Brain pericyte (primary cell): ENCODE data around the gene SLC22A1.
"Not testable (repeated sequence)": the region's sequence is repeated elsewhere in the genome, so short reads cannot be mapped to it uniquely, and the experiment has no call there.

ENCODE experiments used
- DNase-seq: peaks from one replicate; pipeline ENCODE4 v3.0.0-alpha.2; 2012; ENCODE audit warnings: low read depth, low spot score

The SLC22A1 gene

DNA sequence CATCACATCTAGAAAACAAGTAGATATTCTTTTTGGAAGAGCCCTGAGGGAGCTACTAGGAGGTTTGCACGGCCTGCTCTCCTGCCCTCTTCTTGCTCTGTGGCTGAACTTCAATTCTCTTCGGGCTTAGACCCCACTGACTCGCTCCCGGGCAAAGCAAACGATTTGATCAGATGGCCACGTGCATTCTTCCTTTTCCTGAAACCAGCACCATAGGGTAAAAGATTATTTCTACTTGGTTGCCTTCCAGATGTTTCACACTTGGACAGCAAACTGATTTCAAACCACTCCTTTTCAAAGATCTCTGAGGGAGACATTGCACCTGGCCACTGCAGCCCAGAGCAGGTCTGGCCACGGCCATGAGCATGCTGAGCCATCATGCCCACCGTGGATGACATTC lies at the start of gene SLC22A1:
SLC22A1 (plus strand) TSS at position 258 of the 400 bp plus-strand sequence; CDS start at position 379, 121 bp downstream.
- DNase-seq, result no peak

DNA sequence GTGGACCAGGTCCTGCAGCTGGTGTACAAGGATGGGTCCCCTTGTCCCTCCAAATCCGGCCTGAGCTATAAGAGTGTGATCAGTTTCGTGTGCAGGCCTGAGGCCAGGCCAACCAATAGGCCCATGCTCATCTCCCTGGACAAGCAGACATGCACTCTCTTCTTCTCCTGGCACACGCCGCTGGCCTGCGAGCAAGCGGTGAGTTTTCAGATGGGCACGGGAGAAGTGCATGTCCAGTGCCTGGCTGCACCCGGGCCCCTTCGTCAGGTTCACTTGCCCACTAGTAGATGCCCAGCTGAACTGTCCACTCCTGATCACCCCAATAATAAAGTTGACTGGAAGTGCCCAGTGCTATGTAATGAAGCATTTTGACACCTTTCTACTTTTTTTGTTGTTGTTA lies 48.3 kb upstream of the SLC22A1 start:
- DNase-seq, result no peak

DNA sequence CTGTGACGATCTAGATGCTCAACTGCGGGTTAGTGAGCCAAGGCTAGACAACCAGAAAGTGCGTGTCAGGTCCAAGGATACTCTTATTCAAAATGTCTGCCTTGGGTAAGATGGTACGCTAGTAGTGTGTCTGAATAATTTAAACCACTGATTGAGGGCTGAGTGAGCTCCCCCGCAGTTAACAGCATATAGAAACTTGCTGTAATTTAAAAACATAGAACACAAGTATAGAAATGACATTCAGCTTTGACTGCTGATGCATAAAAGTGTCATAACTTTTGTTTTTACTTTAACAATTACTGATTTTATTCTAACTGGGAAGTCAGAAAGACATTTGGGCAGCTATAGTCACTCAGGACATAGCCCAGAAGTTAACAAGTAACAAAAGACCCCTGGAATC lies 45.6 kb upstream of the SLC22A1 start:
- no peak for DNase-seq

DNA sequence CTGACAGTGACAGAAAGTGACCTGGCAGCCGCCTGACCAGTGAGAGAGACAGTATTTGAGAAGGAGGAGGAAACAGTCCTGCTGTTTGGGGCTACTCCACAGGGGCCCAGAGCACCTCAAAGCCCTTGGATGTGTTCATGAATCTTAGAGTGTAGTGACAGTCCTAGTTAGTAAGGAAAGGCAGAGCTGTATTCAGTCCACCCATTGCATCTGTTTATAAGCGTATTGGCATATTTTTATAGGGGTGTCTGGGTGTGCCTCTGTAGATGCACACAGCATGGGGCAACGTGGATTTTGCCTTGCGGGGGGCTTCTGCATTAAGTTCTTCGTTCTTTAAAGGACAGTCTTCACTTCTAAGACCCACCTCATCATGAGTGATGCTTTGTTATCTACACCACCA lies 44.6 kb upstream of the SLC22A1 start:
- DNase-seq, result no peak

DNA sequence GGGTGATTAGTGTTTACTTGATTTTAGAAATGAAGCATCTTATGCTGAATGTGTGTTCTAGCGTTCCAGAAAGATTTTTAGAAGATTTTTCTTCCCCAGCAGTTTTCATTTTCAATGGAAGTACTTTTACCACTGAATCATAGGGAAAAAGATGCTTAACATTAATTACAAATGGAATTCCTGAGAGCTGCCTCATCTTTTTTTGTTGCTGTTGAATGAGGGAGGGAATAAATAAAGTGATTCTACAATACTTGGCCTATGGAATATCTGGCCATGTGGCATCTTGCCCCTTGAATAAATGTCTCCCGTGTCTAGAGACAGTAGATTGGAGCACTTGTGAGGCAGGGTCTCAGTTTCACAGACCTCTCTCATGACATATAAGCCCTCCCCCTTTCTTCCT lies 44.1 kb upstream of the SLC22A1 start:
- DNase-seq, result no peak

DNA sequence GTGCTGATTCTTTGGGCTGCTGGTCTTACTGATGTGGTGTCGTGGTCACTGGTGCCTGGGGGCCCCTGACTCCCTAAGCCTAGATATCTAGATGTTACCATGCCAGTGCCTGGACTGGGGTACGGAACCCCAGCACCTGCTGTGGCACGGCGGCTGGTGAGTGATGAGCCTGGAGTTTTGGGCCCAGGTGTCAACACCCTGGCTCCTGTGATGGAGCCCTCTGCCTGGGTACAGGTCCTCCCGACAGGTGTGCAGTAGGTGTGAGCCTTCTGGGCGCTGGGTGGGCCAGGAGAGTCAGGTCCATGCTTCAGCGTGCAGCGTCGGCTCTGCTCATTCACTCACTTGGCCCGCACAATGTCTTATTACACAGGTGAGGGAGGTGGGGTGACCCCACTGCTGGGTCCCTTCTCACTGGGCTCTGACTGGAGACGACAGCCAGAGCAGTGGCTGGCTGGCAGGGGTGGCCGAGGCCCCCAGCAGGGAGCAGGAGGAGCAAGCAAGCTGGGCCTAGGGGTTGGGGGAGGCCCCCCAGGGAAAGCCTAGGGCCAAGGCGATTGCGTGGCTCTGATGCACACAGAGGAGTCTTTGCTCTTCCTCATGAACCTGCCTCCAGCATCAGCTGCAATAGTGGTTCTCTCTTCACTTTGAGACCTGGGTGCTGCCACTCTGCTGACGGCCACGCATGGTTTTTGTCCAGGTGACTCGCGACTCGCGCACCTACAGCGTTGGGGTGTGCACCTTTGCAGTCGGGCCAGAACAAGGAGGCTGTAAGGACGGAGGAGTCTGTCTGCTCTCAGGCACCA lies 42.5 kb upstream of the SLC22A1 start:
- no peak for DNase-seq

DNA sequence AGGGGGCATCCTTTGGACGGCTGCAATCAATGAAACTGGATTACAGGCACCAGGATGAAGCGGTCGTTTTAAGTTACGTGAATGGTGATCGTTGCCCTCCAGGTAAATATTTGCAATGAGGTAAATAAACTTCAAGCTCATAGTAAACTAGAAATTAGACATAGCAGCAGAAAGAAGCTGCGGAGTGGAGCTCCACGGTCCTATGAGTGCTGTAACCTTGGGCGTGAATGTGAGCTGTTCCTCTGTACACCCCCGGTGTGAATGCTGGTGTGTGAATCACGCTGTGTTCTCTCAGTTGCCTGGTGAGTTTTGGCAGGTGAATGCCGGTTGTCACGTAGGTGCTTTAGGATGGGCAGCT lies 42.0 kb upstream of the SLC22A1 start:
- no peak for DNase-seq

DNA sequence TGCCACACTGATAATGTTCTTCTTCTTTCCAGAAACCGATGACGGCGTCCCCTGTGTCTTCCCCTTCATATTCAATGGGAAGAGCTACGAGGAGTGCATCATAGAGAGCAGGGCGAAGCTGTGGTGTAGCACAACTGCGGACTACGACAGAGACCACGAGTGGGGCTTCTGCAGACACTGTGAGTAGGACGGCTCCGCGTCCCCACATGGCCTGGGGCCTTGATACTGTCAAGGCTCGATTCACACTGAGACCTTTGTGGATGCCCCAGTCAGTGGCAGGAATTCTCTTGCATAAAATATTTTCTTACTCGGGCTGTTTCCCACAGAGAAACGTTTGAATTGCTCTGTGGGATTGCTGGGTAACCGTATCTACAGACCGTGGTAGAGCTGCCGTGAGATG lies 41.5 kb upstream of the SLC22A1 start:
- no peak for DNase-seq

DNA sequence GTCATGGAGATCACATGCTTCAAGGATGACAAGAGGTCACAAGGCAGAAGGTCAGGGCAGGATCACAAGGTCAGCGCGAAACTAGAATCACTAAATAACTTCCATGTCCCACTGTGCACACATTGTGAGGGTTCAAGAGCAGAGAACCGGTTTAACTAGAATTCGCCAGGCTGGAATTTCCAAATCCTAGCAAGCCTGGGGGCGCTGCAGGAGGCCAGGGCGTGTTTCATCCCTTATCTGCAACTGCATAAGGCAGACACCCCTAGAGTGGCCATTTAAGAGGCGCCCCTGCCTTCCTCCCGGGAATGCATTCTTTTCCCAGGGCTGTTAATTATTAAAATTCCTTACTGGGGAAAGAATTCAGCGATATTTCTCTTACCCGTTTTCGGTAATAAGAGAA lies 40.2 kb upstream of the SLC22A1 start:
- DNase-seq, result no peak

DNA sequence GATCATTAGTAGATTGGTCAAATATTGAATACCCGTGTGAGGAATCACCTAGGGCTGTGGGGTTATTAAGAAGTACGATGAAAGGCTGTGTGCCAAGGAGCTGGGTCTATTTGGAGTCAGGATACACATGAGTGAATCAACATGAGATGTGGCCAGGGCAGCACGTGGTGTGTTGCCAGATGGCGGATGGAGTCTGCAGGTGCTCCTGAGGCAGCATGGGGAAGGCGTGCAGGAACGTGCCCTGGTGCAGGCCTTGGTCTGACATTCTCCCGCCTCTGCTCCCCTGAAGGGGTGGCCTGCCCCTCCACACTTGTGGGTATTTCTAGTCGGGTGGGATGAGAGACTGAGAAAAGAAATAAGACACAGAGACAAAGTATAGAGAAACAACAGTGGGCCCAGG lies 39.0 kb upstream of the SLC22A1 start:
- DNase-seq, result no peak

DNA sequence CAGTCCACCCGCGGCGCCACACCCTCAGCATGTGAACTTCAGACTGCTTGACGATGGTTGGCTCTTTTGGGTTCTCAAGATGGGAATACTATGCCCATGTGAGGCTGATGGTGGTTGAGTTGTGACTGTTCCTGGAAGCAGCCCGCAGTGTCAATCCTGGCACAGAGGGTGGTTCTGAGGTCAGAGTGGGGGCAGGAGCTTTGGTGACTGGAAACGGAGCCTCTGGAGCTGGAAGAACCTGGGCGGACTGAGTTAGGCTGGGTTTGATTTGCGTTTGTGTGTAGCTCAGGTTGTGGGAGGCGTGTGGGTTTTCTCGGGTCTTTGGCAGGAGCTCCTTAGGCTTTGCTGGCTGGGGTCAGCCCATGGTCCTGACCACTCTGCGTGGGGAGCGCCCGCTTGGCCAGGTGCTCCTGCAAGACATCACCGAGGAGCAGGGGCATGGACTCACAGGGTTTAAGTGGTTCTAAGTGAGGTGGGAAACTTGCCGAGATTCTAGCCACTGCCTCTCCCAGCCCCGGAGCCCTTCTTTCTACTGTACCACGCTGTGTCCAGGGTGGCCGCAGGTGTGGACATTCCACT lies 37.3 kb upstream of the SLC22A1 start:
- DNase-seq, result no peak

DNA sequence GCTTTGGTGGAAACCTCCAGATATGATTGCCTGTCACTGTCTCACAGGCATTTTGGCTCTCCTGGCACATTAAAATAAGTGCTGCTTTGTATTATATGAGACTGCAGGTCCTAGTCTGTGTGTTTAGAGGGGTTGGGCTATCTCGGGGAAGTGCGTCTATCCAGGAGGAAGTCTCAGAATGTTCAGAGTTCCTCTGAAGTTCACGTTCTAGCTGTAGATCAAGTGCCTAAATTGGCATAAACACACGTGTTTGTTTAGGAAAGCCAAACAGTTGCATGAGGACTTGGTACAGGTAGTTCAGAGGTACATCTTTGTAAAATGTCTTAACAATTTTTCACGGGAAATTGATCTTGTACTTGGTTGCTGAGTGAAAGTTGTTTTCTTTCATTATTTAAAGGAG lies 36.4 kb upstream of the SLC22A1 start:
- DNase-seq, result no peak

DNA sequence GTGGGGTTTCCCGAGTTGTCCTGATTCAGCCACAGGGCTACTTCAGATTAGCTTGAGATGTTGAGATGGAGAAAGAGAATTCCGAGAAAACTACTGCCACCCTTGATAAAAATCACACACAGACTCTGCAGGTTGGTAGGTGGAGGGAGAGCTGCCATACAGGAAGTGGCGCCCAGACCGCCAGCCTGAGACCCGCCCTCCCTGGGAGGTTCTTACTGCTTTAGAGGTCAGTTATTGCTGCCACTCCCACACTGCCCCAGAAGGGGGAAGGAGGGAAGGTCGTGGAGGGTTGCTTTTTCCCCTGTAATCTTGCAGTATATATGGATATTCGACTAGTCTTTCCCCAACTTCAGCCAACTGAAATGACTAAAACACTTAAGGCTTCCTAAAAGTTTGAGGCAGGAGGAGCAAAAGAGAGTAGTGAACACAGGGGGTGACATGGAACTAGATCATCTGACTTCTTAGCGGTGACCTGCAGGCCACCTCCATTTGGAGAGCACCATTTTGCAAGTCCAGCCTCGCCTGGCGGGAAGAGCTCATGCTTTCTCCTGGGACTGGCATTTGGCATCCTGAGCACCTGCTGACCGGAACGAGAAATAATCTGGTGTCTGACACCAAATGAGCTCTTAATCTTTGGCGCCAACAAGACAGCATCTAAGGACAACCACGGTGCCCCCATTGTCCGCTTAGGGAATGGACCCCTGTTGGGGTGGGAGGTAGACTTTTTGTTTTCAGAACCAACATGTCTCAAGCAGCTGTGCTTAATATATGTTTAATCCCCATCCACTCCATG lies 35.7 kb upstream of the SLC22A1 start:
- no peak for DNase-seq

DNA sequence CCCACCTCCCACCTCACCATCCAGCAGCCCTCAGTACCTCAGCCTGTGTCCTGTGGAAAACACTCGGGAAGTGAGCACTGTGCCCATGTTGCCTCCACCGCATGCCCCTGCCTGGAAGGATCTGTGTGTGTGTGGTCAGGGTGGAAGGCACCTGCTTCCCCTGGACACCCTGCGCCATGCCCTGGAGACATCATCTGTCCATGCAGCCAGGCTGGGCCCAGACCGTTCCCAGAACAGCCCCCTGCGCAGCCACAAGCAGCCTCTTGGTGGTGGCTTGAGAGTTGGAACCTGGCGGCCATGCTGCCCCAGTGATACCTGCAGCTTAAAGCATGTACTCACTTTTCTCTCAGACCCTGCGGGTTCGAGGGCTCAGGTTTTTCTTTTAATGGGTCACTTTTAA lies 34.9 kb upstream of the SLC22A1 start:
- DNase-seq, result no peak

DNA sequence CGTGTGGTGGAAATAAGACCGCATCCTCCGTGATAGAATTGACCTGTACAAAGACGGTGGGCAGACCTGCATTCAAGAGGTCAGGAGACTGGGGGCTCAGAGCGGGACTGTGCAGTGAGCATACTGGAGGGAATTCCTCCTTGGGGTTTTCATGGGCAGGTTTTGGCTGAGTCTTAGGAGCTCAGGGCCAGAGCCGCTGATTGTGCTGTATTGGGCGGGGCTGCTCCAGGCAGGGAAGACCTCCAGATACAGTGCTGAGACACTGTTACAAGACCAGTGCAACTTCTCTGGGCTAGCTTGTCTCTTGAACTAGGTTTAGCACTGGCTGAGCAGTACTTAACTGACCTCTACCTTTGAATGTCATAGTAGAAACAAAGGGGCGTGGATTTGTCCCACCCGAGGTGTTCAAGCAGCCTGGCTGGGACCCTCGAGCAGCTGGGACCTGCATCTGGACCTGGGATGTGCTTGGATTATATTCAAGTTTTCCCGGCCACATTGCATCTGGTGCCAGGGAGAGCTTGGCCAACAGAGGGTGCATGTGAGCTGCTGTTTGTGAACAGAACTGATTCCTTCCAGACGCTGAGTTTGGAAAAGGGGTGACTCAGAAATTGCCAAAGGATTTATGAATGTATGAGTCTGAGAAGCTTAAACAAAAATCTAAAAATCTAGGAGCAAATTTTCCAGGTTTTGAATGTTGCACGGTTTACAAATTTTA lies 33.4 kb upstream of the SLC22A1 start:
- DNase-seq, result peak; percentile 41

DNA sequence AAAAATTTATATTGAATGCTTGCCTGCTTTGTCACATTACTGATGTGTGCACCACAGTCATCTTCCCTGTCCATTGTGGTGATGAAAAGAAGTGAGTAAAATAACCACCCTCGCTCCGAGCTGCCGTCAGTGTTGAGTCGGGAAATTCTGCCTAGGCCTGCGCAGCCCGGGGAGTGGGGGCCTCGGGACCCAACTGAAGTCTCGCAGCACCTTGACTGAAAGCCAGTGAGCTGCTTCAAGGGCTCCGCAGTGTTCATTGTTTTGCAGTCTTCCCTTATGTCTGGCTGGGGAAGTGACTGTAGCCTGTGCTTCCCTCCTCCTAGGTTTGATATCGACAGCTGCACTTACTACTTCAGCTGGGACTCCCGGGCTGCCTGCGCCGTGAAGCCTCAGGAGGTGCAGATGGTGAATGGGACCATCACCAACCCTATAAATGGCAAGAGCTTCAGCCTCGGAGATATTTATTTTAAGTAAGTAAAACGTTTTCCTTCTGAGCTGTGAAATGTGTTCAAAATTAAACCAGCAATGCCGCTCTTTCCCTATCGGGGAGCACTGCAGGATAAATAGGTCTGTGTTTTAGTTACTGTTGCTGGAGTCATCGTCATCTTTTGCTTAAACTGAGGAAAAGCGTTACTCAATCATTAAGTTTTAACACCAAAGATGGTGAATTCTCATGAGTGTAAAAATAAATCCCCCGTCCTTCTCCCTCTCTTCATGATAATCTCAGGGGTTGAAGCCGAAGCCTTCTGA lies 32.7 kb upstream of the SLC22A1 start:
- no peak for DNase-seq

DNA sequence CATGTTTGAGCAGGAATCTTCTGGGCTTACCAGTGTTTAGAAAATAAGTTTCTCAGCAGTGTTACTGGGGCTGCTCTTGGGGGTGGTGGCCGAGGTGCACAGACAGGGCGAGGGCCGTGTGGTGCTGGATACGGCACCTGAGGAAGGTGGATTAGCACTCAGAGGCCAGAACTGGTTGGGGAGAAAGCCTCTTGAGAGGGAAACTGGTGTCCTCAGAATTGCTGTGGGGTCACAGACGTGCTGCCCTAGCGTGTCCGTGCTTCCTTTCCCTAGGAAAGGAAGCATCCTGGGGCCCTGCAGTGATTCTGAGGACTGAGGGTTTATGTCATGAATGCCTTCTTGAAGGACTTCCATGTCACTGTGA lies 32.1 kb upstream of the SLC22A1 start:
- no peak for DNase-seq

DNA sequence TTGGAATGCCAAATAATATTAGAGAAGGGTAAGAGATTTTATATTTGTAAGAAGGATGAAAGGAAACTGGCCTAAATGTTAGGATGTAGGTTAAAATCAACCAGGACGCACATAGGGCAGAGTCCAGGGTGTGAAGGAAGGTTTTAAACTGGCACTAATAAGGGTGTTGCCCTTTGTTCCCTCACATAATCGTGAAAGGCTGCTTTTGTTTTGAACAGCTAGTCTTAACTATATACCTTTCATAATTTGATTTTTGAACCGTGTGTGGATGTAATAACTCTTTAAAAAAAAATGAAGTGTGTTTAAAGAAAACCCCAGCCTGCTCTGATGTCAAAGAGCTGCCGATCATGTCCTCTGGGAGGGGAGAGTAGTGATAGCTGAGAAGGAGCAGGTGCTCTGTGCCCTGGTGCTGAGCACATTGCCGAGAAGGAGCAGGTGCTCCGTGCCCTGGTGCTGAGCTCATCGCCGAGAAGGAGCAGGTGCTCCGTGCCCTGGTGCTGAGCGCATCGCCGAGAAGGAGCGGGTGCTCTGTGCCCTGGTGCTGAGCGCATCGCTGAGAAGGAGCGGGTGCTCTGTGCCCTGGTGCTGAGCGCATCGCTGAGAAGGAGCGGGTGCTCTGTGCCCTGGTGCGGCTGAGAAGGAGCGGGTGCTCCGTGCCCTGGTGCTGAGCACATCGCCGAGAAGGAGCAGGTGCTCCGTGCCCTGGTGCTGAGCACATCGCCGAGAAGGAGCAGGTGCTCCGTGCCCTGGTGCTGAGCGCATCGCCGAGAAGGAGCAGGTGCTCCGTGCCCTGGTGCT lies 31.0 kb upstream of the SLC22A1 start:
- not testable (repeated sequence) for DNase-seq

DNA sequence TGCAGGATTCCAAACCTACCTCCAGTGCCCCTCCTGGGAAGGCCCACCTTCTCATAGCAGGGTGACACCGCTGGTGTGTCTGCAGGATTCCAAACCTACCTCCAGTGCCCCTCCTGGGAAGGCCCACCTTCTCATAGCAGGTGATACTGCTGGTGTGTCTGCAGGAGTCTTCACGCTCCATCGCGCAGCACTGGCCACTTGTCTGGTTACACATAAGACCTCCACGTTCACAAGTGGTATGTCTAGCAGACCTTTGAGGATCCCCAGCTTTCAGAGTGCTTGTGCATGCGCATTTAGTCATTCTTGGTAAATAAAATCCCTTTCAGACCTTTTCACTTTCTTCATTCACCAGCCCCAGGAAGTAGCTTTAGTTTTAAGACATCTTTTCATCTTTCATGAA lies 29.4 kb upstream of the SLC22A1 start:
- DNase-seq, result not testable (repeated sequence)

DNA sequence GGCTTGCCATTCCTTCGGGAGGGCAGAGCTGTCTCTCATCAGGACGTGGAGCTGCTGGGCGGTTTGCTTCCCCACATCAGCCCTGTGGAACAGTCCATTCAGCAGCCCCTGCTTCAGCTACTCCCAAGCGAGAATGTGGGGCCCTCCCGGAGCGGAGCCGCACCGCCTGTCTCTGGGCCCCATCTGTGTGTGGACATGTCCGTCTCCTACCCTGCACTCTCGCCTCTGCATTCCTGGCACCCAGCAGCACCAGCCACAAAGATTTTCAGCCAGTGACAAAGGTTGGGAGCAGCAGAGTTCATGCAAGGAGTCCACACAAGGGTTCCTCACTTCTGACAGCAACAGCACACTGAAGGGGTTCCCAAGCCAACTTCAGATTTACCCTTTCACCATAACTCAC lies 29.0 kb upstream of the SLC22A1 start:
- no peak for DNase-seq

DNA sequence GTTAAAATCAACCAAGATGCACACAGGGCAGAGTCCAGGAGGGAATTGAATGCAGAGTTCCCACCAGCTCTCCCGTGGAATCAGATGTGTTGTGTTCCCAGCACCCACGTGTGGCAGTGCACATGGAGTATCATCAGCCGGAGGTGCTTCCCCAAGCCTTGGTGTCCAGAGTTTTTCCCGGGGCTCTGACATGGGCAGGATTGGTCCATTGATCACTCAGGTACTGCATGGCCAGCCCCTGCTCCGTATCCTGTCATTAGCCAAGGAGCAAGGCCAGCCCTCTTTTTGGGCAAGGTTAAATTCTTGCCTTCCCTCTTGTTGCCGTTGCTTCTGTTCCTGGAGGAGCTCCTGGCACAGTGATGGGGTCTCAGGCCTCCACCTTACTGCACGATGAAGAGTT lies 28.6 kb upstream of the SLC22A1 start:
- no peak for DNase-seq
